Right lobe of liver (tissue), 4 donors: ENCODE measurements around the gene FAM149A.

Source experiments
- CTCF ChIP-seq, 4 donors: fragments of 200-600 bp in 3 of 4; fragments of 450-650 bp in 1 of 4; IDR thresholded peaks; one replicate each; pipeline versions ENCODE4 v1.5.1 to v1.8.0; 2016 to 2022; ENCODE audit warnings: antibody characterized with exemption in 4 of 4, mild to moderate bottlenecking in 2 of 4
- POLR2A ChIP-seq: fragments of 450-650 bp; IDR thresholded peaks from one replicate; pipeline ENCODE4 v1.6.1; 2017; ENCODE audit warnings: antibody characterized with exemption, mild to moderate bottlenecking
- donor health status: DM: no; HTN: no; CAD: no.
- donor health status: DM: no; HTN: no; CAD: no.
- donor health status: DM: no; HTN: yes; CAD: no.

- peak in 1 of 4 donors; percentile 19 for TF ChIP-seq CTCF (IDR thresholded peaks at IDR 0.05)
- no peak for TF ChIP-seq POLR2A
These were observed 86.2 kb downstream of the FAM149A start for GRCh38 chr4:186190581-186191199.
